GM10248 (cell line): ENCODE results near the gene MBD3L2.
"Not testable (repeated sequence)": the region's sequence is repeated elsewhere in the genome, so short reads cannot be mapped to it uniquely, and the experiment has no call there.

Experiments used
- CTCF ChIA-PET: fragments of 300-600 bp; sonication (Branson Sonifier 250); formaldehyde crosslinking; extraction: SDS; loops from one replicate; lab custom pipeline; 2021; ENCODE audit warnings: antibody characterized with exemption; lab: Yijun Ruan, JAX
- POLR2A ChIA-PET: fragments of 350-650 bp; sonication (Branson Sonifier 250); formaldehyde crosslinking; extraction: SDS; loops from one replicate; lab custom pipeline; 2020; ENCODE audit warnings: antibody characterized with exemption; lab: Yijun Ruan, JAX
- DNase-seq: peaks from one replicate; pipeline ENCODE4 v3.0.0; 2012; ENCODE audit errors: extremely low spot score
- TF ChIP-seq, protein P1 (sequence below): IDR thresholded peaks from 2 replicates; pipeline ENCODE4 v1.5.1; 2012; ENCODE audit warnings: mild to moderate bottlenecking, low read depth; ENCODE audit errors: extremely low read depth, missing control alignments, control extremely low read depth

Gene MBD3L2

DNA sequence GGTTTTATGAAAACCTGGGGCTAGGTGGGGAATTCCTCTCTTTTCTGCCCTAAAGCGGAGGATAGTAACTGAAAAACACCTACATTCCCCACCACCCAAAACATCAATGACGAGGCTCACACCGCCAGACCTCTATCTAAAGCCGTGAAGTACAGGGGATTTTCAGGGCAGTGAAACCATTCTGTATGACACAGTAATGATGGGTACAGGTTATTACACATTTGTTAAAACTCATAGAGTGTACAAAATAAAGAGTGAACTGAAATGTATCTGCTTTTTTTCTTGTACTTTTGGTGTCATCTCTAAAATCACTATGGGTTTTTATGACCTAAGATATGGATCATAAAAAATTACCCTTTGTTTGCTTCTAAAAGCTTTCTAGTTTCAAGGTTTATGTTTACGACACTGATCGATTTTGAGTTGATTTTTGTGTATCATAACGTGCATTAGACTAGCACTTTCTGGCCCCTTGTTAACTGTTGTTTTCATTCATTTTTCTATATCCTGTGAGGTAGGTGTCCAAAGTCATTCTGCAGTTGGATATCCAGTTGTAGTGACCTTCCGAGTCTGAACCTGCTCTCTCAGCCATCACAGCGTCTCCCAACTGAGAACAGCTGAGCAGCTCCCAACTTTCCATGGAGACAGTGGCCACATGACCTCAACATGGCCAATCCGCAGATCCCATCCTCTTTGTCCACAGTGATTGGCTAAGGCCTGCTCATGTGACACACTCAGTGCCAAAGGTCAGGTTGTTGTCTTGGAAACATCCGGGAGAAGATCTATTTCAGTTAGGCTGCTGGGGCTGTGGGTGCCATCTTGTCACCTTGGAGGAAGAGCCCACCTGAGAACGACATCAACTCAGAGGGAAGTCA, 38.2 kb upstream of the MBD3L2 start:
- DNase-seq, result no peak
- ChIA-PET CTCF (no interaction called here), POLR2A (no interaction called here)
- TF ChIP-seq, protein P1, sequence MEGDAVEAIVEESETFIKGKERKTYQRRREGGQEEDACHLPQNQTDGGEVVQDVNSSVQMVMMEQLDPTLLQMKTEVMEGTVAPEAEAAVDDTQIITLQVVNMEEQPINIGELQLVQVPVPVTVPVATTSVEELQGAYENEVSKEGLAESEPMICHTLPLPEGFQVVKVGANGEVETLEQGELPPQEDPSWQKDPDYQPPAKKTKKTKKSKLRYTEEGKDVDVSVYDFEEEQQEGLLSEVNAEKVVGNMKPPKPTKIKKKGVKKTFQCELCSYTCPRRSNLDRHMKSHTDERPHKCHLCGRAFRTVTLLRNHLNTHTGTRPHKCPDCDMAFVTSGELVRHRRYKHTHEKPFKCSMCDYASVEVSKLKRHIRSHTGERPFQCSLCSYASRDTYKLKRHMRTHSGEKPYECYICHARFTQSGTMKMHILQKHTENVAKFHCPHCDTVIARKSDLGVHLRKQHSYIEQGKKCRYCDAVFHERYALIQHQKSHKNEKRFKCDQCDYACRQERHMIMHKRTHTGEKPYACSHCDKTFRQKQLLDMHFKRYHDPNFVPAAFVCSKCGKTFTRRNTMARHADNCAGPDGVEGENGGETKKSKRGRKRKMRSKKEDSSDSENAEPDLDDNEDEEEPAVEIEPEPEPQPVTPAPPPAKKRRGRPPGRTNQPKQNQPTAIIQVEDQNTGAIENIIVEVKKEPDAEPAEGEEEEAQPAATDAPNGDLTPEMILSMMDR, result no peak

DNA sequence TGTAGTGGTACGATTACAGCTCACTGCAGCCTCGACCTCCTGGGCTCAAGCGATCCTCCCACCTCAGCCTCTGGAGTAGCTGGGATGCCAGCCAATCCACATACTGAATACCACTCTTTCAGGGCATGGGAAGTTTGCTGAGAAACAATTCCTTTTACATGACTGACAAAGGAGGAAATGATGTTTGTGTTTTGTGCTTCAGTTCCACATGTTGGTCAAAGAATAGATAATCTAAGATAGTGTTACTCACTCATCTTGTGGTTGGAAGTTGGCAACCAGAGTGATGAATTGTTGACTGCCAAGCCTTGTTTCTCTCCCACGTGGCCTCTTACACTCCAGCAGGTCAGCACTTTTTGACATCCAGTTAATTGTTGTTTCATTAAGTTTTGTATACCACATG, 35.4 kb upstream of the MBD3L2 start:
- ChIA-PET CTCF (no interaction called here), POLR2A (no interaction called here)
- peak; percentile 40 for DNase-seq
- TF ChIP-seq, protein P1, result no peak

DNA sequence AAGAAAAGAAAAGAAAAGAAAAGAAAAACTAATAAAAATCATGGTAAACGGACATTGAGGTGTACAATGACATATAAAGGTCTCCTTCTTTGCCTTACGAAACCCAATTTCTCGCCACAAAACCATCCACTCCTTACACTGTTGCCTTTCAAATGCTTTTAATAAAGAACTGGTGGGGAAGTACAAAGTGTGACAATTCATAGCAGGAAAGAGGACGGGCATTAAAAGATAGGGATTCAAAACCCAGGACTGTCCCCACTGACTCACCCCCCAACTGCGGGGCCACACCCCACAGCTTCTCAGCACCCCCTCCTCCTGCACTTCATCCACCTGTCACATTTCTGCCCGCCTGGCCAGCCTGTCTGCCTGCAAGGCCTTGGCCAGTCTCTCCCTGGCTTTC, 30.3 kb upstream of the MBD3L2 start:
- TF ChIP-seq, protein P1, result no peak
- no peak for DNase-seq
- POLR2A ChIA-PET, result no interaction called here
- CTCF ChIA-PET, result interaction anchor here (0.6 kb wide), 1 partner anchor 1144 kb away, joined by 3 read pairs; no protein-coding TSS in a partner anchor

DNA sequence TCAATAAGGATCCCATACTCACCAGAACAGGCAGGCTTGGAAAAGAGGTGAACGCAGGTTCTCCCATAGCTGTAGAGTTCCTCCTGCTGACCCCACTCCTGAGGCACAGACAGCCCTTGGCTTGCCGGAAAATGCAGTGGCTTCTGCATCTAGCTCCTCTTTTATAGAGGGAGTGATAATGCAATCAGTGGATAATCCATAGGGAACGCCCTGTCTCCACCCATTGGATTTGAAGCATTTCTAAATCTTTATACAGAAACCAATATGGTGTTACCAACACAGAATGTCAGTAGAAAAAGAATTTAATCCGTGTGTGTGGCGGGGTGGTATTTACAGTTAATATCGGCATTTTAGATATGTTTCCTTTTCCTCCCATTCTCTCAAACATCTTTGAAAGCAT, 27.8 kb upstream of the MBD3L2 start, which contains the start of gene MBD3L2B:
Gene MBD3L2B, minus strand, starts transcription at position 101 of the 400 bp plus-strand sequence. Its CDS starts 34 bp downstream, at position 67.
- DNase-seq, CTCF ChIA-PET, POLR2A ChIA-PET: not testable (repeated sequence)

DNA sequence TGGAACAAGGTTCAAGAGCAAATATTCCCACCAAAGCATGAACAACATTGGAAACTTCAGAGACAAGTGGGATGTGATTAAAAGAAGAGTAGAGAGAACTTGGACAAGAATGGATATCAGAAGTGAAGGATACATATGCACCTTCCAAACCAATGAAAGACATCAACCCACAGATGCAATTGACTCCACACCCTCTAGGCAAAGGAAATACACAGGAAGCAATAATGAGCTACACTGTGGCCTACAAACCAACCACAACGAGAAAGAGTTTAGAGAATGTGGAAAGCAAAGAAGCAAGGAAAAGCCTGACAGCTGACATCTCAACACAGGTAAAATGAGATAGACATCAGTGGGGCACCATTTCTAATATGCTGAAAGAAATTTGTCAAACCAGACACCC, 20.3 kb upstream of the MBD3L2 start:
- POLR2A ChIA-PET, DNase-seq, CTCF ChIA-PET: not testable (repeated sequence)

DNA sequence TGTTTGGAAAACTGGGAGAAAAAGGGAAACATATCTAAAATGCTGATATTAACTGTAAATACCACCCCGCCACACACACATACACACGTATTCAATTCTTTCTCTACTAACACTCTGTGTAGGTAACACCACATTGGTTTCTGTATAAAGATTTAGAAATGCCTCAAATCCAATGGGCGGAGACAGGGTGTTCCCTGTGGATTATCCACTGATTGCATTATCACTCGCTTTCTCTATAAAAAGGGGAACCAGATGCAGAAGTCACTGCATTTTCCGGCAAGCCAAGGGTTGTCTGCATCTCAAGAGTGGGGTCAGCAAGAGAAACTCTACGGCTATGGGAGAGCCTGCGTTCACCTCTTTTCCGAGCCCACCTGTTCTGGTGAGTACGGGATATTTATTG, 18.8 kb upstream of the MBD3L2 start, which contains the start of gene MBD3L5:
Gene MBD3L5, plus strand, starts transcription at position 301 of the 400 bp plus-strand sequence. Its CDS starts 34 bp downstream, at position 335.
- DNase-seq, CTCF ChIA-PET, POLR2A ChIA-PET: not testable (repeated sequence)

DNA sequence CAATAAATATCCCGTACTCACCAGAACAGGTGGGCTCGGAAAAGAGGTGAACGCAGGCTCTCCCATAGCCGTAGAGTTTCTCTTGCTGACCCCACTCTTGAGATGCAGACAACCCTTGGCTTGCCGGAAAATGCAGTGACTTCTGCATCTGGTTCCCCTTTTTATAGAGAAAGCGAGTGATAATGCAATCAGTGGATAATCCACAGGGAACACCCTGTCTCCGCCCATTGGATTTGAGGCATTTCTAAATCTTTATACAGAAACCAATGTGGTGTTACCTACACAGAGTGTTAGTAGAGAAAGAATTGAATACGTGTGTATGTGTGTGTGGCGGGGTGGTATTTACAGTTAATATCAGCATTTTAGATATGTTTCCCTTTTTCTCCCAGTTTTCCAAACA, 9.0 kb upstream of the MBD3L2 start, which contains the start of gene MBD3L4:
Gene MBD3L4, minus strand, starts transcription at position 101 of the 400 bp plus-strand sequence. Its CDS starts 35 bp downstream, at position 66.
- CTCF ChIA-PET, POLR2A ChIA-PET: not testable (repeated sequence)

DNA sequence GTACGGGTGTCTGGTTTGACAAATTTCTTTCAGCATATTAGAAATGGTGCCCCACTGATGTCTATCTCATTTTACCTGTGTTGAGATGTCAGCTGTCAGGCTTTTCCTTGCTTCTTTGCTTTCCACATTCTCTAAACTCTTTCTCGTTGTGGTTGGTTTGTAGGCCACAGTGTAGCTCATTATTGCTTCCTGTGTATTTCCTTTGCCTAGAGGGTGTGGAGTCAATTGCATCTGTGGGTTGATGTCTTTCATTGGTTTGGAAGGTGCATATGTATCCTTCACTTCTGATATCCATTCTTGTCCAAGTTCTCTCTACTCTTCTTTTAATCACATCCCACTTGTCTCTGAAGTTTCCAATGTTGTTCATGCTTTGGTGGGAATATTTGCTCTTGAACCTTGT, 7.6 kb upstream of the MBD3L2 start:
- CTCF ChIA-PET, POLR2A ChIA-PET, DNase-seq: not testable (repeated sequence)

More for the DNA sequence above, 9.0 kb upstream of the MBD3L2 start, which contains the start of gene MBD3L4:
- not testable (repeated sequence) for DNase-seq

DNA sequence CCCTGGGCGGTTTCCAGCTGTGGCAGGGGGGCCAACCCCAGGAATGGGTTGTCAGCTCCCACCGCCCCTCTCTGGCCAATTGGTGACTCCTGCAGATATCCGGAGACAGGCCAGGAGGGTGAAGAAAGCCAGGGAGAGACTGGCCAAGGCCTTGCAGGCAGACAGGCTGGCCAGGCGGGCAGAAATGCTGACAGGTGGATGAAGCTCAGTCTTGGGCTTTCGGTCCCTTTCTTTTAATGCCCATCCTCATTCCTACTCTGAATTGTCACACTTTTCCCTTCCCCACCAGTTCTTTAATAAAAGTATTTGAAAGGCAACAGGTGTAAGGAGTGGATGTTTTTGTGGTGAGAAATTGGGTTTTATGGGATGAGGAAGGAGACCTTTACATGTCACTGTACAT, 2.3 kb downstream of the MBD3L2 start:
- CTCF ChIA-PET, POLR2A ChIA-PET, DNase-seq: not testable (repeated sequence)

DNA sequence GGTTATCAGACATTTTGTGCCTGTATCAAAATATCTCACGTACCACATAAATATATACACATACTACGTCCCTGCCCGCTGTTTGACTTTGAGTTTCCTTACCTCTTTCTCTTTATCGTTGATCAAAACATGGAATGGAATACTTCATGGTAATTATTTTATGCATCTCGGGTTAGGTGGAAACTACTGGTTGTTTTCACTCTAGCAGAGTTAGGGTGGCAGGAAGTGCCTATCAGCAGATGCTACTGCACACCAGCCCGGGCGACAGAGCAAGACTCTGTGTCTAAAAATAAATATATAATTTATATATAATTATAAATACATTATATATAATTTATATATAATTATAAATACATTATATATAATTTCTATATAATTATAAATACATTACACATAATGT, 3.8 kb downstream of the MBD3L2 start:
- DNase-seq, CTCF ChIA-PET: not testable (repeated sequence)

DNA sequence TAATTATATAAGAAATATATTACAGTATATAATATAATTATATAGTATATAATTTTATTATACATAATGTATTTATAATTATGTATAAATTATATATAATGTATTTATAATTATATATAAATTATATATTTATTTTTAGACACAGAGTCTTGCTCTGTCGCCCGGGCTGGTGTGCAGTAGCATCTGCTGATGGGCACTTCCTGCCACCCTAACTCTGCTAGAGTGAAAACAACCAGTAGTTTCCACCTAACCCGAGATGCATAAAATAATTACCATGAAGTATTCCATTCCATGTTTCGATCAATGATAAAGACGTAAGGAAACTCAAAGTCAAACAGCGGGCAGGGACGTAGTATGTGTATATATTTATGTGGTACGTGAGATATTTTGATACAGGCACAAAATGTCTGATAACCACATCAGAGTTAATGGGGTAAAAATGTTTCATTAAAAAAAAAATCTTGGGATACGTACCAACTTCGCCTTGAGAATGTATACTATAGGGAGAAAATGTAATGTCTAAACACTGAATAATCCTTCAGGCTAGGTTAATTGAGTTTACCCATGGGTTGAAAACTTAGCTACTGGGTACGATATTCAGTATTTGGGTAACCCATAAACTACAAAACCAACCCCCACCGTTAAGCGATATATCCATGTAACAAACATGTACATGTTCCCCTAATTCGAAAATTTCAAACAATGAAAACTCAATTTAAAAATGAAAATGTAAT, 5.7 kb downstream of the MBD3L2 start:
- CTCF ChIA-PET, POLR2A ChIA-PET, DNase-seq: not testable (repeated sequence)

More for the DNA sequence above, 3.8 kb downstream of the MBD3L2 start:
- POLR2A ChIA-PET, result not testable (repeated sequence)

DNA sequence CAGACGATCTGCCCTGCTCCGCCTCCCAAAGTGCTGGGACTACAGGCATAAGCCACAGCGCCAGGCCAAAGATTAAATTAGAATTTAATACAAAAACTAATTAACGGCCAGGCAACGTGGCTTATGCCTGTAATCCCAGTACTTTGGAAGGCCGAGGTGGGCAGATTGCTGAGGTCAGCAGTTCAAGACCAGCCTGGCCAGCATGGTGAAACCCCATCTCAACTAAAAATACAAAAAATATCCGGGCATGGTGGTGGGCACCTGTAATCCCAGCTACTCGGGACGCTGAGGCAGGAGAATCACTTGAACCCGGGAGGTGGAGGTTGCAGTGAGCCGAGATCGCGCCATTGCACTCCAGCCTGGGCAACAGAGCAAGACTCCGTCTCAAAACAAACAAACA, 6.6 kb downstream of the MBD3L2 start:
- CTCF ChIA-PET, DNase-seq, POLR2A ChIA-PET: not testable (repeated sequence)

DNA sequence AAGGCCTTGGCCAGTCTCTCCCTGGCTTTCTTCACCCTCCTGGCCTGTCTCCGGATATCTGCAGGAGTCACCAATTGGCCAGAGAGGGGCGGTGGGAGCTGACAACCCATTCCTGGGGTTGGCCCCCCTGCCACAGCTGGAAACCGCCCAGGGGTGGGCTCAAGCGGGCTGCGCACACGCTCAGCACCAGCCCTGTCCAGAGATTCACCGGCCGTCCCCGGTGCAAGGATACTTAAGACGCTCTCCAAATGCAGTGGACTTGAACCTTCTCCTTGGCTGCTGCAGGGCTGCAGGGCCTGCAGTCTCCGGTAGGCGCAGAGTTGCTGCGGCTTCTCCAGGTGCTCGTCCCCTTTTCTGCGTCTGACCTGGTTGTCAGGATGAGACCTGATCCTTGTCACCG, 7.2 kb downstream of the MBD3L2 start:
- POLR2A ChIA-PET, CTCF ChIA-PET, DNase-seq: not testable (repeated sequence)

DNA sequence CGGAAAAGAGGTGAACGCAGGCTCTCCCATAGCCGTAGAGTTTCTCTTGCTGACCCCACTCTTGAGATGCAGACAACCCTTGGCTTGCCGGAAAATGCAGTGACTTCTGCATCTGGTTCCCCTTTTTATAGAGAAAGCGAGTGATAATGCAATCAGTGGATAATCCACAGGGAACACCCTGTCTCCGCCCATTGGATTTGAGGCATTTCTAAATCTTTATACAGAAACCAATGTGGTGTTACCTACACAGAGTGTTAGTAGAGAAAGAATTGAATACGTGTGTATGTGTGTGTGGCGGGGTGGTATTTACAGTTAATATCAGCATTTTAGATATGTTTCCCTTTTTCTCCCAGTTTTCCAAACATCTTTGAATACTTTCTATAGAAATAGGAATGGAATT, 9.5 kb downstream of the MBD3L2 start, which contains the start of gene MBD3L3:
Gene MBD3L3, minus strand, starts transcription at position 101 of the 400 bp plus-strand sequence. Its CDS starts 71 bp downstream, at position 30.
- DNase-seq, POLR2A ChIA-PET, CTCF ChIA-PET: not testable (repeated sequence)
